ENCODE results near the gene ADAM10. TPM values are rescaled to one million over a fixed set of nuclear protein-coding genes. Genes with fewer than 3 reads are reported as not detected.

Gene ADAM10
- total RNA-seq, 4 donors from 2014 or later = 20.1 to 42.5 (median 33.4) TPM

GRCh38 chr15:58689646-58690045 is 59.9 kb downstream of the ADAM10 start:
- TF ChIP-seq POLR2A (IDR thresholded peaks at IDR 0.05) (no peak), CTCF (IDR thresholded peaks at IDR 0.05 in 4 of 5, conservative IDR thresholded peaks at IDR 0.05 in 1 of 5) (no peak)
- no peaks in the 10 kb centered on the region for H3K36me3 ChIP-seq
- no peaks in the 10 kb centered on the region for H3K27me3 ChIP-seq
- DNase-seq (no peak), ATAC-seq (no peak)
- in situ Hi-C loops (cut with MboI; ENCODE audit: low sequenced_read_pairs in 4 of 4) = no loop called here
- no peak overlapping the region for H3K4me3 ChIP-seq
- intact Hi-C loops (cut with DNase I; ENCODE audit: low total_unique reads) = no loop called here
- peaks cover 7 to 10% of the 10 kb centered on the region in 2 donors for H3K4me1 ChIP-seq
- no peaks in the 10 kb centered on the region for H3K9me3 ChIP-seq
- no peak overlapping the region for H3K27ac ChIP-seq

GRCh38 chr15:58686286-58686685 is 63.2 kb downstream of the ADAM10 start:
- in situ Hi-C loops (cut with MboI; ENCODE audit: low sequenced_read_pairs in 4 of 4) (no loop called here), intact Hi-C loops (cut with DNase I; ENCODE audit: low total_unique reads) (no loop called here)
- no peak overlapping the region for H3K4me3 ChIP-seq
- DNase-seq = no peak
- H3K27ac ChIP-seq = no peak overlapping the region
- peaks cover 4% of the 10 kb centered on the region in 2 donors for H3K4me1 ChIP-seq
- TF ChIP-seq POLR2A (IDR thresholded peaks at IDR 0.05) = no peak
- no peak for TF ChIP-seq CTCF (IDR thresholded peaks at IDR 0.05 in 4 of 5, conservative IDR thresholded peaks at IDR 0.05 in 1 of 5)
- H3K9me3 ChIP-seq = no peaks in the 10 kb centered on the region
- no peak for ATAC-seq
- no peaks in the 10 kb centered on the region for H3K27me3 ChIP-seq
- H3K36me3 ChIP-seq = no peaks in the 10 kb centered on the region

GRCh38 chr15:58684751-58685150 is 64.8 kb downstream of the ADAM10 start:
- Histone ChIP-seq H3K4me1 (peaks cover under 1 to 4% of the 10 kb centered on the region in 2 donors), H3K4me3 (no peak overlapping the region), H3K36me3 (no peaks in the 10 kb centered on the region), H3K27ac (no peak overlapping the region), H3K27me3 (no peaks in the 10 kb centered on the region), H3K9me3 (no peaks in the 10 kb centered on the region)
- no peak for TF ChIP-seq POLR2A (IDR thresholded peaks at IDR 0.05)
- TF ChIP-seq CTCF (IDR thresholded peaks at IDR 0.05 in 4 of 5, conservative IDR thresholded peaks at IDR 0.05 in 1 of 5) = no peak
- in situ Hi-C loops (cut with MboI; ENCODE audit: low sequenced_read_pairs in 4 of 4) = no loop called here
- ATAC-seq (no peak), DNase-seq (no peak)
- intact Hi-C loops (cut with DNase I; ENCODE audit: low total_unique reads) = no loop called here

- Histone ChIP-seq H3K27ac (no peak overlapping the region), H3K9me3 (no peaks in the 10 kb centered on the region), H3K4me1 (peaks cover 0 to 4% of the 10 kb centered on the region in 2 donors), H3K27me3 (no peaks in the 10 kb centered on the region), H3K36me3 (no peaks in the 10 kb centered on the region), H3K4me3 (no peak overlapping the region)
- intact Hi-C loops (cut with DNase I; ENCODE audit: low total_unique reads) = no loop called here
- TF ChIP-seq POLR2A (IDR thresholded peaks at IDR 0.05) = no peak
- no peak for TF ChIP-seq CTCF (IDR thresholded peaks at IDR 0.05 in 4 of 5, conservative IDR thresholded peaks at IDR 0.05 in 1 of 5)
- ATAC-seq (no peak), DNase-seq (no peak)
- in situ Hi-C loops (cut with MboI; ENCODE audit: low sequenced_read_pairs in 4 of 4) = no loop called here
These were observed 65.3 kb downstream of the ADAM10 start for GRCh38 chr15:58684036-58684710.

- H3K27me3 ChIP-seq = no peaks in the 10 kb centered on the region
- ATAC-seq = no peak
- DNase-seq = no peak
- no peak overlapping the region for H3K4me3 ChIP-seq
- no peaks in the 10 kb centered on the region for H3K9me3 ChIP-seq
- TF ChIP-seq POLR2A (IDR thresholded peaks at IDR 0.05) = no peak
- no peak for TF ChIP-seq CTCF (IDR thresholded peaks at IDR 0.05 in 4 of 5, conservative IDR thresholded peaks at IDR 0.05 in 1 of 5)
- peaks cover 0 to 4% of the 10 kb centered on the region in 2 donors for H3K4me1 ChIP-seq
- H3K27ac ChIP-seq = no peak overlapping the region
- H3K36me3 ChIP-seq = no peaks in the 10 kb centered on the region
- in situ Hi-C loops (cut with MboI; ENCODE audit: low sequenced_read_pairs in 4 of 4) (no loop called here), intact Hi-C loops (cut with DNase I; ENCODE audit: low total_unique reads) (no loop called here)
These were observed 67.3 kb downstream of the ADAM10 start for GRCh38 chr15:58682234-58682633.
